GM12872 (cell line): ENCODE data around the gene LHFPL3.

Source experiments
- CTCF ChIP-seq: IDR thresholded peaks from 3 replicates; pipeline ENCODE4 v1.5.1; 2011; ENCODE audit warnings: low read depth, mild to moderate bottlenecking, low read length, moderate library complexity; ENCODE audit not compliant: insufficient read depth

LHFPL3 gene

DNA sequence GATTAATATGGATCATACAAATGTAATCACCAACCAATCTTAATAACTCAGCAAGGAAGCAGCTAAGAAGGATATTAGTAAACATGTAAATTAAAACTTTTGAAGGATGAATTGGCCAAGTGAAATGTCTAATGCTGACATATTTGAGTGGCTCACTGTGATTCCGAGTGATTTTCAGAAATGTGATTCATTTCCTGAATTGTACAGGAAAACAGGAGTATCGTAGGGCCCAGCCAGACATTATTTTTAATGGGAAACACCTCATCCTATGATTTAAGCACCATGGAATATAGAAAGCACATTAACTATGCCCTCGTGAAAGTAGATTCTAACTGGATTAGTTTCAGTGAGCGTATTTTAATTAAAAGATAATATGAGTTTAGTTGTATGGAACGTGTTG is 82.3 kb downstream of the LHFPL3 start:
- TF ChIP-seq CTCF = no peak

GRCh38 chr7:104412911-104413310 is 84.5 kb downstream of the LHFPL3 start:
- no peak for TF ChIP-seq CTCF

DNA sequence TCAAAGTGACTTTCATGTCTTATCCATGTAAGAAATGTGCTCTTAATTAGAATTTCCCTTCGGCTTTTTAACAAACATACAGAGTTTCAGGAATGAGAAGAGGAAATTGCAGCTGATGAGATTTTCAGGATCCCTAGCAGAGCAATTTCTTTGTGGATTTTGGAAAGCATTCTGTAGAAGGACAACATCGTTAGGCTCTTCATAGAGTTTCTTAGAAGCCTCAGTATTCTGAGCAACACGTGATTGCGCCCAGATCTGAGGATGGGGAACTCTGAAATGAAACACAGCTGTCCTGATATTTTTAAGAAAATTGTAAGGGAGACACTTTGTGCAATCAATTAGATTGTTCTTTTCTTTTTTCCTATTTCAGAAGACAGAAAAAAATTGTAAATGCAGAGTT is 85.8 kb downstream of the LHFPL3 start:
- no peak for TF ChIP-seq CTCF

DNA sequence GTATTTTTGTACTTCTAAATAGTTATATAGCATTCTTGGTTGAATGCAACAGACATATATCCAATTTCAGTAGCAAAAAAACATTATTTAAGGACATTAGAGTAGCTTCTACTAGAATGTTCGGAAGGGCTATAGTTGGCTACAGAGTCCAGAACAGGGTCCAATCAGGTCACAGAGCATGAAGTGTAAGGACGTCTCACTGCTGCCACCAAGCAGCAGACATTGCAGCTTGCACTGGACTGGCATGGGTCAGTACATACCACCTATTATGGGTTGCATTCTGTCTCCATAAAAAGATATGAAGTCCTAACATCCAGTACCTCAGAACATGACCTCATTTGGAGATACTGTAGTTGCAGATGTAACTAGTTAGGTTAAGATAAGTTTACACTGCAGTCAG is 87.3 kb downstream of the LHFPL3 start:
- TF ChIP-seq CTCF = no peak; the same call in 2 of the 3 replicates

DNA sequence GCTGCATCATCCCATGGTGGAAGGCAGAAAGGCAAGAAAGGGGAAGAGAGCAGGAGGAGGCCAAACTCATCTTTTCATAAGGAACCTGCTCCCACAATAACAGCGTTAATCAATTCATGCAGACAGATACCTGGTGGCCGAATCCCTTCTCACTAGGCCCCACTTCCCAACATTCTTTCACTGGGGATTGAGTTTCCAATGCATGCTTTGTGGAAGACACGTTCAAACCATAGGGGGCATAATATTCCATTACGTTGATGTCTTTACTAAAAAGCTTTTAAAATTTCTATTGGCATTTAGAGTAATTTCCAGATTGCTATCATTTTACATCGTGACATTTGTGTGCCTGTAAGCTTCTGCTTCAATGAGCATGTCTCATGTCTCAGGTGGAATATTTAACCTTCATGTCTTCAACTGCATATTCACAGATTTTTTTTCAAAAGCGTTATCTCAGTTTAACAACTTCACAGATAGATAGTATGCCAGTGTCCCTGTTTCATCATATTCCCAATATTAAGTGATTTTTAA is 88.5 kb downstream of the LHFPL3 start:
- TF ChIP-seq CTCF = no peak

DNA sequence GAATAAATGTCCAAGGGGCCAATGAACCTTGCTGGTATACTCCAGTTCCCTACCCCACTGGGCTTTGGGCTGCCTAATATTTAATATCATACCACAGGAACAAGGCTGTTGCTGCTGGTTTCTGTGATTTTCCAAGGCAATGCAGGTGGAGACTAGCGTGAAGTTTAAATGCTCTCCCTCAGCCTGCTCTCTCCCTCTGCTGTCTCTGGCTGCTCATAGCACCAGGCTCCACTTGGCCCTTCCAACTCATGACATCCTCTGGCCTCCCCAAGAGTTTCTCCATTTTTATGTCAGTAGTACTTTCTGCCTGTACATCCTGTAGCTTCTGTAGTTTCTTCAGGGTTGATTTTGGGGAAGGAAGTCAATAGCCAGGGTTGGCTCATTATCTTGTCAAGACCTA is 103.5 kb downstream of the LHFPL3 start:
- no peak for TF ChIP-seq CTCF

GRCh38 chr7:104434129-104434528 is 105.7 kb downstream of the LHFPL3 start:
- TF ChIP-seq CTCF = no peak
